PC-3 (cell line): ENCODE results near the gene AOAH.

ENCODE experiments used
- CTCF ChIP-seq: fragments of 300-600 bp; sonication (generic); conservative IDR thresholded peaks from 2 replicates; pipeline ENCODE4 v1.5.1; 2017; ENCODE audit warnings: antibody characterized with exemption, low read depth, mild to moderate bottlenecking, low read length
- EZH2 ChIP-seq: fragments of 300-600 bp; sonication (generic); IDR thresholded peaks from one replicate; pipeline ENCODE4 v1.6.1; 2017; ENCODE audit warnings: antibody characterized with exemption, mild to moderate bottlenecking, low read length; ENCODE audit not compliant: unreplicated experiment
- EZH2phosphoT487 ChIP-seq: fragments of 300-600 bp; sonication (generic); IDR thresholded peaks from 2 replicates; pipeline ENCODE4 v1.6.1; 2018; ENCODE audit warnings: mild to moderate bottlenecking, antibody characterized with exemption, low read length, borderline replicate concordance

- TF ChIP-seq EZH2 (no peak), CTCF (no peak), EZH2phosphoT487 (no peak)
Measured at GRCh38 chr7:36545291-36545690, 179.0 kb downstream of the AOAH start.
